Measurements from ENCODE around the gene TMEM132C.

The TMEM132C gene

GRCh38 chr12:128729628-128730121 lies 462.7 kb downstream of the TMEM132C start:
- no peak for DNase-seq

GRCh38 chr12:128734371-128734770 lies 467.4 kb downstream of the TMEM132C start:
- DNase-seq = no peak

GRCh38 chr12:128737292-128737966 lies 470.5 kb downstream of the TMEM132C start:
- no peak for DNase-seq

DNA sequence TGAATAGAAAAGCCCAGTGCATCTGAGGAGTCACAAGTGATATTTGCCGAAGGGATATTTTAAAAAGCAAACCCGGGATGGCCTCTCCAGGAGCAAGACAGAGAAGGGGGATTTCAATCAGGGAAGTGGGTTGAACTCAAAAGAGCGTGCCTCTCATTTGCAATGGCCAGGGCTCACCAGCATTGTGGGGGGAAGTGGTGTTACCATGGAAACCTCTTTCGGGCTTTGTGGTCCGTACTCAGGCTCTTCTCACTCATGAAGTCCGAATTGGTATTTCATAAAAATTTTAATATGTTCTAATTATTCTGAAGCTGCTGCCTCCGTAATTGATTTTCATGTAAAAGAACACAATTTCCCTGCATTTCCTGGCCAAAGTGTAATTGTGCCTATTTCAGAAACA lies 476.9 kb downstream of the TMEM132C start:
- peak; percentile 18 for DNase-seq

DNA sequence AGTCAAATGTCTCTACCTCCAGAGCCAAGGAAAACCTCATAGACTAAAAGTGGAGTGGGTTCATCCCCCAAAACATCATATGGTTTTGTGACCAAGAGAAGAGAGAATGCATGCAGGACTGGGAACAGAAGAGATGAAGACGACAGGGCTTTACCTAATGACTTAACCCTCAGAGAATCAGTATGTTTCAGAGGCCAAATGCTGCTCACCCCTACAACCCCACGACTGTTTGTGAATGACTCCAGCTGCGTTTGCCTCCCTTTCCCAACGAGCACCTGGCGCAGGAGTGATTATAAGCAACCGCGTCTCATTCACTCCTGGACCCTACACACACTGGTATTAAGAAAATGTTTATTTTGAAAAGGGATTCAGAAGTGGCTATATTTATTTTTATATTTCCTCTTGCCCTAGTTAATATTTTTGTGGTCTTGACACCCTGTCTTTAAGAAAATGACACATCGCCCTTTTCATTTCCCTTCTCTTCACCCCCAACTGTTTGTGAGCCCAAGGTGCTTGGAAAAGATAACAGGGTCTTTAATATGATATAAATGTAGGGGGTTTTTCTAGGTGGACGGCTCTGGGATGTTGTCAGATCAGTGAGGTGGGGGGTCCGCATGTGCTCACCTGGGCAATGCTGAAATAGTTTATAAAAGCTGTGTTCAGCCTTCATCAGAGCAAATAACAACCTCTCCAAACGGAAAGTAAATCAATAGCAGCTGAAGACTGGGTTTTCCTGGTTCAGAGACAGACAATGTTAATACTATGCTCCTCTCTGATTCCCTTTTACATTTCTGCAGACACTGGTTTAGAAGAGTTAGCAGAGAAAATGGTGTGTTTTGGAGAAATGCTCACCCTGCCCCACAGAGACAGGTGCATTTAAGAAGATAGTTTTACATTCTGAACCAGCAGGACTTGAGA lies 479.1 kb downstream of the TMEM132C start:
- peak; percentile 28 for DNase-seq

DNA sequence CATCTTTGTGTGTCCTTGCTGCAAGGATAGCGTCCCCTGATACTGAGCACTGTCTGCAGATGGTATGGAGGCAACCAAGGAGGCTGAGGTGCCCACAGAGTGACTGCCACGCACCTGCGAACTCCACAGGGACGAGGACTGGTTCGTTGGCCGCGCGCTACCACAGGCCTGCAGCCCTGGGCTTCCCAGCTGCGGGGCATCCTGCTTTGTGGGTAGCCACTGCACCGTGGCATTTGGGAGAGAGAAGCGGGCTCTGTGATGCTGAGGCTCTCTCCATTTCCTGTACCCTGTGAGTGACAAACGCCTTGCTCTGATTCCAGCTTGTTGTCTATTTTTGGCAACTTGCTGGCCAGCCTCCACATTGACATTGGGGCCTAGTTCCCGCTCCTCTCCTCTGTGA lies 480.5 kb downstream of the TMEM132C start:
- DNase-seq = no peak

- DNase-seq = no peak
Measured at GRCh38 chr12:128752386-128752785, 485.4 kb downstream of the TMEM132C start.

DNA sequence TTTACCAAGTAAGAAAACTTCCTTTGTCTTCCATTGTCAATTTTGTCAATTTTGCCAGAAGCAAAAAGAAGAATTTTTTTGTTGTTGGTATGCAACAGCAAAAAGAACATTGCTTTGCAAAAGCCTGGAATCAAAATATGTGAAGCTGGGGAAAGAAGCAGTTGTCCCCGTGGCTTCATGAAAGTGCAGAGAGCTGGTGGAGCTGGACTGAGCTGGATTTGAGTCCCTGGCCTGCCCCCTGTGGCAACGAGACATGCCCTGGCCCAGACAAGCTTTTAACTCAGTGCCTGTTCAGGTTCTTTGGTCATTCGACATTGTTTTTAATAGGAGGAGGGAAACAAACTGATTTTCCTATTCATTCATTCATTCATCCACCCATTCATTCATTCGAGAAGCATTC lies 486.5 kb downstream of the TMEM132C start:
- DNase-seq = no peak

GRCh38 chr12:128754275-128754674 lies 487.3 kb downstream of the TMEM132C start:
- DNase-seq = no peak

DNA sequence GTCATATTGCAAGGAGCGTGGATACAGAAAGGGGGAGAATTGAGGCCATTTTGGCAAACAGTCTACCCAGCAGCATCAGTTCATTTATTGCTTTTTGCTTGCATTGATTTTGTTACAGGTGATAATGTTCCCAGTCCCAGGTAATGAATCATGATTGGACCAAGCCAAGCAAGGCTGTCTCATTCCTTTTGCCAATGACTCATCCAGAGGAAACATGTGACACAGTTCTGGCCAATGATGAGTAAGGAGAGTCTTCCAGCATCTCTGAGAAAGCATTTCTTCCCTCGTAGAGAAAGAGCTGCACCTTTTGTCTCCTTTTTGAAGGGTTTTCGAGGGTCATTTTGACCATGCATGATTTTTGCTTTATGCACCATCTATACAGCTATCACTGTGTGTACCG lies 488.6 kb downstream of the TMEM132C start:
- DNase-seq = no peak
